Uterus (tissue), 4 donors: Measurements from ENCODE around the gene TMEM187. TPM values are rescaled to one million over a fixed set of nuclear protein-coding genes. Genes with fewer than 3 reads are reported as not detected.

Source experiments
- DNase-seq, 2 donors: peaks; one replicate each; pipeline ENCODE4 v3.0.0-alpha.2; 2019 to 2020
- H3K27ac ChIP-seq, 2 donors: fragments of 200-600 bp; sonication (generic); 1 replicate in 1 of 2; 2 replicates in 1 of 2; pipeline ENCODE4 v1.5.1; 2016 to 2018
- H3K27me3 ChIP-seq, 2 donors: fragments of 200-600 bp; sonication (generic); one replicate each; pipeline ENCODE4 v1.5.1; 2018 to 2019; ENCODE audit warnings: control low read depth in 1 of 2
- H3K36me3 ChIP-seq, 2 donors: fragments of 200-600 bp; sonication (generic); one replicate each; pipeline ENCODE4 v1.5.1; 2019; ENCODE audit warnings: control low read depth in 1 of 2
- H3K4me1 ChIP-seq, 2 donors: fragments of 200-600 bp; sonication (generic); one replicate each; pipeline ENCODE4 v1.5.1; 2018 to 2019; ENCODE audit warnings: control low read depth in 1 of 2
- H3K4me3 ChIP-seq, 2 donors: fragments of 200-600 bp; sonication (generic); 1 replicate in 1 of 2; 2 replicates in 1 of 2; pipeline ENCODE4 v1.5.1; 2018 to 2019; ENCODE audit warnings: mild to moderate bottlenecking in 1 of 2
- H3K9me3 ChIP-seq, 2 donors: fragments of 200-600 bp; sonication (generic); one replicate each; pipeline ENCODE4 v1.5.1; 2019; ENCODE audit warnings: control low read depth in 1 of 2
- POLR2A ChIP-seq, 2 donors: fragments of 450-650 bp; IDR thresholded peaks; one replicate each; pipeline ENCODE4 v1.6.1; 2016; ENCODE audit warnings: antibody characterized with exemption in 2 of 2, mild to moderate bottlenecking in 1 of 2, moderate library complexity in 1 of 2
- intact Hi-C: fragments of 100-400 bp; cut with DNase I; formaldehyde crosslinking; loops from one replicate; pipeline ENCODE4 v1.15.1; 2023; ENCODE audit warnings: low total_unique reads
- total RNA-seq, 4 donors: library from RNA; depleted of rRNA in 3 of 4; stranded (reverse); fragments of >200 nt in 3 of 4; gene quantifications; one replicate each; pipeline versions ENCODE4 v1.1.0 to v1.2.4, GENCODE V29; 2014 to 2023
- TF ChIP-seq, protein P1 (sequence below), 4 experiments: fragments of 200-600 bp in 2 of 4; fragments of 450-650 bp in 2 of 4; sonication (generic) in 2 of 4; IDR thresholded peaks; one replicate each; pipeline ENCODE4 v1.5.1; 2016 to 2019; ENCODE audit warnings: antibody characterized with exemption in 4 of 4, mild to moderate bottlenecking in 2 of 4, moderate library complexity in 1 of 4
- donor health status: DM: yes; HTN: yes; CAD: no.

Gene TMEM187
- total RNA-seq, 4 donors from 2014 or later, result 2.5 to 9.6 (median 6.2) TPM; not detected in 1

DNA sequence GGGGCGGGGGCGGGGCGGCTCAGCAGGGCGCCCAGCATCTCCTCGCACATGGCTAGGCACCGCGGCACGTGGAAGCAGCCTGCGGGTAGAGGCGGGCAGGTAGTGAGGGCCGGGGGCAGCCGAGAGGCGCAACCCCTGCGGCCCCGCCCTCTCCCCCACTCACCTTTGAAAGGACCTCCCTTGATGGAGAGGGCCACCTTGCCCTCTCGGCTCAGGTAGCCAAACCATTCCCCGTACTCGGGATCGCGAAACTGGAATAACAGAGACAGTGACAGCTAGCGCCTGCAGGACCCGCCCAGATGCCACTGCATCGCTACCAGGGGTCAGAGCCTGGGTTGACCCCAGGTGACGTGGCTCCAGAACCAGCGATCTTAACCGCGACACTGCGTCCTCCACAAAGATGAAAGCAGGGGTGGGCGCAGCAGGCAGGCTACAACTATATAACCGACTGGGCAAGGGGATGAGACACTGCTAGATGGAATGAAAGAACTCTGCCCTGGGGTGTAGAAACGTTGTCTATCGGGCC is 37.2 kb upstream of the TMEM187 start:
- intact Hi-C loops, result no loop called here
- Histone ChIP-seq H3K9me3 (no peaks in the 10 kb centered on the region), H3K4me1 (peaks cover 0 to 5% of the 10 kb centered on the region in 2 donors), H3K27ac (peak overlapping the region in 1 of 2 donors; percentile 65), H3K4me3 (peak overlapping the region; percentile 21 to 44), H3K36me3 (no peaks in the 10 kb centered on the region), H3K27me3 (no peaks in the 10 kb centered on the region)
- DNase-seq, result no peak
- TF ChIP-seq, protein P1, sequence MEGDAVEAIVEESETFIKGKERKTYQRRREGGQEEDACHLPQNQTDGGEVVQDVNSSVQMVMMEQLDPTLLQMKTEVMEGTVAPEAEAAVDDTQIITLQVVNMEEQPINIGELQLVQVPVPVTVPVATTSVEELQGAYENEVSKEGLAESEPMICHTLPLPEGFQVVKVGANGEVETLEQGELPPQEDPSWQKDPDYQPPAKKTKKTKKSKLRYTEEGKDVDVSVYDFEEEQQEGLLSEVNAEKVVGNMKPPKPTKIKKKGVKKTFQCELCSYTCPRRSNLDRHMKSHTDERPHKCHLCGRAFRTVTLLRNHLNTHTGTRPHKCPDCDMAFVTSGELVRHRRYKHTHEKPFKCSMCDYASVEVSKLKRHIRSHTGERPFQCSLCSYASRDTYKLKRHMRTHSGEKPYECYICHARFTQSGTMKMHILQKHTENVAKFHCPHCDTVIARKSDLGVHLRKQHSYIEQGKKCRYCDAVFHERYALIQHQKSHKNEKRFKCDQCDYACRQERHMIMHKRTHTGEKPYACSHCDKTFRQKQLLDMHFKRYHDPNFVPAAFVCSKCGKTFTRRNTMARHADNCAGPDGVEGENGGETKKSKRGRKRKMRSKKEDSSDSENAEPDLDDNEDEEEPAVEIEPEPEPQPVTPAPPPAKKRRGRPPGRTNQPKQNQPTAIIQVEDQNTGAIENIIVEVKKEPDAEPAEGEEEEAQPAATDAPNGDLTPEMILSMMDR (IDR thresholded peaks at IDR 0.05), result no peak
- TF ChIP-seq POLR2A (IDR thresholded peaks at IDR 0.05), result no peak

DNA sequence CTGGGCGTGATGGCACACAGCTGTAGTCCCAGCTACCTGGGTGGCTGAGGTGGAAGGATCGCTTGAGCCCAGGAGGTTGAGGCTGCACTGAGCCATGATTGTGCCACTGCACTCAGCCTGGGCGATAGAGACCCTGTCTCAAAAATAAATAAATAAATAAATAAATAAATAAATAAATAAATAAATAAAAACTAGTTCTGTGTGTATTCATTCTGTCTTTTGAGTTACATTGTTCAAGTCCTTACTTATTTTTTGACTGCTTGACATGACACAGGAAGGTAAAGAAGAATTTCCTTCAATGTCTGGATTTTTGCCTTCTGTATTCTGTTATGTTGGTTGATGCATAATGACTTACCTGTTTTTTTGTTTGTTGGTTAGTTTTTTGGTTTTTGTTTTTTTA is 35.5 kb upstream of the TMEM187 start:
- Histone ChIP-seq H3K27me3 (no peaks in the 10 kb centered on the region), H3K9me3 (no peaks in the 10 kb centered on the region), H3K36me3 (no peaks in the 10 kb centered on the region), H3K27ac (no peak overlapping the region), H3K4me3 (no peak overlapping the region), H3K4me1 (peaks cover 0 to 5% of the 10 kb centered on the region in 2 donors)
- TF ChIP-seq, protein P1 (IDR thresholded peaks at IDR 0.05), result no peak
- TF ChIP-seq POLR2A (IDR thresholded peaks at IDR 0.05), result no peak
- no peak for DNase-seq
- intact Hi-C loops, result no loop called here

DNA sequence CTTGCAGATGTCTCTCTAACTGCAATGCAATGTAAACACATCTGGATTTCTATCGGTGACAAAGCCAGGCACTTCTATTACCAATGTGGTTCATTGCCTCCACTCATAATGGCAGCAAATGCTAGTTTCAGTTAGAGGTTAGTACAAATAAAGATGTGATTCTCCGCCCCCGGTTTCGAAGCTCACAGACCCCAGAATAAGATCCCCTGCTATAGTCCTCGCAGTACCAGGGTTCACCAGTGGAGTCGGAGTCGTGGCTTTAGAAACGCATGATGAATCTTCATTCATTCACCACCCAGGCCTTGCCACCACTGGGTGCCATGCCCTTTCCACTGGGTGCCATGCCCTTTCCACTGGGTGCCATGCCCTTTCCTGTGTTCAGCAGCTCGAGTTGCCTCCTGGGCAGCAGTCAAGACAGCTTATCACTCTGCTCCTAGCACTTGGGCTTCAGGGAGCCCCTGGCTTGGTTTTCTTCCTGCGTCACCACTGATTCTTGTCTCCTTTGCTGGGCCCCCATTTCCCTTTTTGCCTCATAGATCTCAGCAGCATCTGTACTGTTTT is 34.2 kb upstream of the TMEM187 start:
- intact Hi-C loops, result no loop called here
- Histone ChIP-seq H3K4me1 (peaks cover 0 to 5% of the 10 kb centered on the region in 2 donors), H3K36me3 (no peaks in the 10 kb centered on the region), H3K27me3 (no peaks in the 10 kb centered on the region), H3K27ac (no peak overlapping the region), H3K4me3 (no peak overlapping the region), H3K9me3 (no peaks in the 10 kb centered on the region)
- DNase-seq, result no peak
- TF ChIP-seq, protein P1 (IDR thresholded peaks at IDR 0.05), result no peak
- TF ChIP-seq POLR2A (IDR thresholded peaks at IDR 0.05), result no peak

DNA sequence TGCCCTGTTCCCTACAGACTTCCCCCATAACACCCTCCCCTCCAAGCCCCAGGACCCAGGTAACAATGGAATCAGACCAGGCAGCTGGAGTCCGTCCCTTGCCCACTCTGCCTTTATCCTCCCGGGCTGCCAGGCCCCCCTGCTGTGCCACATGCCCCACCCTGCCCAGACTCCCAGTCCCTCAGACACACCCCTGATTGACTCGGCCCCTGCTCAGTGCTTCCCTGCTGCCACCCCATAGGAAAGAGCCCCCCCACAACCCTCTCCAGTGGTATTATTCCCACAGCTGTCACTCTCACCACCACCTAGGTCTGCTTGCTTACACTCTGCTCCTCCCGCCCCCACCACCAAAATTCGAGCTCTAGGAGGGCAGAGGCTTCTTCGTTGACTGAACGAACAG is 33.0 kb upstream of the TMEM187 start:
- Histone ChIP-seq H3K4me3 (no peak overlapping the region), H3K27me3 (no peaks in the 10 kb centered on the region), H3K36me3 (no peaks in the 10 kb centered on the region), H3K9me3 (no peaks in the 10 kb centered on the region), H3K27ac (no peak overlapping the region), H3K4me1 (no peaks in the 10 kb centered on the region)
- TF ChIP-seq, protein P1 (IDR thresholded peaks at IDR 0.05), result no peak
- no peak for TF ChIP-seq POLR2A (IDR thresholded peaks at IDR 0.05)
- intact Hi-C loops, result no loop called here
- no peak for DNase-seq

DNA sequence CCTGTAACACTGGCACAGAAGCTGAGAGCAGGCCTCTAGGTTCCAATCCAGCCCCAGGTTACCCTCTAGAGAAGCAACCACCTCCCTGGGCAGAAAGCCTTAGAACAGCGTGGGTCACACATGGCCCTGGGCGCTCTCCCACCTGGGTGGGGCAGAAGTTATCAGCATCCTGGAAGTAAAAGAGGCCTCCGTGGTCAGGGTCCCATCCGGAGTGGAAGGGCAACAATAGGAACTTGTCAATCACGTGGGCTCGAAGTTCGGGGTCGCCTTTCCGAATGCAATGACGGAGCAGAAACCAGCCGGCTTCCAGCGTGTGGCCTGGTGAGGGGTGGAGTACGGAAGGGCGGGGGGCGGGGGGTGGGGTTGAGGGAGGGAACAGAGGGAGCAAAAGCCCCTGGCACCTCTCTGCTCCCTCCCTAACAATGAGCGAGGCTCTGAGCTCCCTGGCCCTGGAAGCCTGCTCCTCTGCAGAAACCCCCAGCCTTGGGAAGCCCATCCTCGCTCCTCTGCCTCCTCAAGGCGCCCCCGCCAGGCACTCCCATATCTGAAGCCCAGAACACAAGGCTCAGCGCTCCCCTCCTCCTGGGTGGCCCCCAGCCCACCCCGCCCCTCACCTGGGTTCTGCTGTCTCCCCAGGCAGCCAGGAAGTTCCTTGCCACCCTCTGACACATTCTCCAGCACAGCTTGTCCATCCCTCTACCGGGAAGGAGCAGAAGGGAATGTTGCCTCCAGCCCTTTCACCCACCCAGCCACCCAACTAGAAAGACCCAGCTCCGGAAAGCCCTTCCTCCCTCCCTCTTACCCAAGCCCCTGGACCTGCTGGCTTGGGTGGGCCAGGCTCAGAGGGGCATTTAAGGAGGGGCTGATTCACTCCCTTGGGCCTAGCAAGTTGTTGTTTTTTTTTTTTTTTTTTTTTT is 31.0 kb upstream of the TMEM187 start:
- Histone ChIP-seq H3K27me3 (no peaks in the 10 kb centered on the region), H3K9me3 (no peaks in the 10 kb centered on the region), H3K27ac (no peak overlapping the region), H3K36me3 (no peaks in the 10 kb centered on the region), H3K4me3 (no peak overlapping the region), H3K4me1 (no peaks in the 10 kb centered on the region)
- TF ChIP-seq POLR2A (IDR thresholded peaks at IDR 0.05), result no peak
- TF ChIP-seq, protein P1 (IDR thresholded peaks at IDR 0.05), result no peak
- intact Hi-C loops, result no loop called here
- DNase-seq, result no peak
